Stimulated activated CD4-positive, alpha-beta T cell treated with anti-CD3 and anti-CD28 coated beads, TNF-alpha, amount 100 ng/mL, for 1 hour (primary cell): ENCODE results near the gene LRRC58.
"Not testable (repeated sequence)": the region's sequence is repeated elsewhere in the genome, so short reads cannot be mapped to it uniquely, and the experiment has no call there.

Source experiments
- DNase-seq, 3 donors: peaks; one replicate each; pipeline ENCODE4 v3.0.0-alpha.2; 2020; ENCODE audit warnings: low read depth in 3 of 3, low spot score in 1 of 3

Gene LRRC58

GRCh38 chr3:120348991-120349854 lies at the start of gene LRRC58:
LRRC58 (minus strand) TSS chr3:120349354; CDS start chr3:120349243, 111 bp downstream.
- DNase-seq = peak; percentile 62 to 78 (median 74)

DNA sequence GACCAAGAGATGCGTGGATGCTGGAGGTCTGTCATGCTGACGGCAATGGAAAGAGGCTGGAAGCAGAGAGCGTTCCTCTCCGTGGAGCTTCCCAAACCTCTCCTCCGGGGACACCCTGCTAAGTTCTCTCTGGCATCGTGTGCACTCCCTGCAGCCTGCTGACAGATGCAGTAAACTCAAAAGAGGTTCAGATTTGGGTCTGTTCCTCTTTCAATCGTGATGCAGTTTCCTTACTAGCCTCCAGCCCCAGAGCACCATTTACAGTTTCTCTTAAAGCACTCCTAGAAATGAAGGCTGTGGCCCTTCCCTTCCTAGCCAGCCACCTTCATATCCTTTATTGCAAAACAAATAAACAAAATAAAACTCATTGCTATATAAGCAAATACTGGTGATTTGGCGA lies 47.3 kb upstream of the LRRC58 start:
- DNase-seq = no peak

- no peak for DNase-seq
Observed at GRCh38 chr3:120394347-120394746, 45.2 kb upstream of the LRRC58 start.

GRCh38 chr3:120393761-120394160 lies 44.6 kb upstream of the LRRC58 start:
- DNase-seq = no peak

- DNase-seq = no peak
Observed at GRCh38 chr3:120393243-120393642, 44.1 kb upstream of the LRRC58 start.

- no peak for DNase-seq
Observed at GRCh38 chr3:120382941-120383447, 33.8 kb upstream of the LRRC58 start.

DNA sequence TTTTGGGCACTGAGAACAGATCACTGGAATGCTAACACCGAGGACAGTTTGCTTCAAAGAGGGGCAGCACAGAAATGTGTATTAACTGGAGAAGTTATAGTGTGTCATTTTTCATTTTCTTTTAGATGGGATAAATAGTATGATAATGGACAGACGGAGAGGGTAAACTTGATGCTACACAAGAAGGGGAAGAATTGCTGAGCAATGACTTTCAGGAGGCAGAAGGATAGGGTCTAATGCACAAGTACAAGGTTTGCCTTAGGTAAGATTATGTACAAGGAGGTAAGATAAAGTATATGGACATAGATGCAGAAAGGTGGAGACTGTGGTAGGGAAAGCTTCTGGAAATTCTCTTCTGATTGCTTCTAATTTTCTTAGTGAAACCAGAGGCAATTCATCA lies 32.3 kb upstream of the LRRC58 start:
- DNase-seq = no peak

GRCh38 chr3:120377948-120378347 lies 28.8 kb upstream of the LRRC58 start:
- not testable (repeated sequence) for DNase-seq

DNA sequence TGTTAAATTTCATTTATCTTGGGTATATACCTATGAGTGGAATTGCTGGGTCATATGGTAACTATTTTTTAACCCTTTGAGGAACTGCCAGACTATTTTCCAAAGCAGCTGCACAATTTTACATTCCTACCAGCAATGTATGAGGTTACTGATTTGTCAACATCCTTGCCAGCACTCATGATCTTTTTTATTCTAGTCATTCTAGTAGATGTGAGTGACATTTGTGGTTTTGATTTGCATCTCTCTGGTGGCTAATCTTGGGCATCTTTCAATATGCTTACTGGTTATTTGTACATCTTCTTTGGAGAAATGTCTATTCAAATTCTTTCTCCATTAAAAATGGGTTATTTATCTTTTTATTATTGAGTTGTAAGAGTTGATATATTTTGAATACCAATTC lies 21.3 kb upstream of the LRRC58 start:
- DNase-seq = no peak

DNA sequence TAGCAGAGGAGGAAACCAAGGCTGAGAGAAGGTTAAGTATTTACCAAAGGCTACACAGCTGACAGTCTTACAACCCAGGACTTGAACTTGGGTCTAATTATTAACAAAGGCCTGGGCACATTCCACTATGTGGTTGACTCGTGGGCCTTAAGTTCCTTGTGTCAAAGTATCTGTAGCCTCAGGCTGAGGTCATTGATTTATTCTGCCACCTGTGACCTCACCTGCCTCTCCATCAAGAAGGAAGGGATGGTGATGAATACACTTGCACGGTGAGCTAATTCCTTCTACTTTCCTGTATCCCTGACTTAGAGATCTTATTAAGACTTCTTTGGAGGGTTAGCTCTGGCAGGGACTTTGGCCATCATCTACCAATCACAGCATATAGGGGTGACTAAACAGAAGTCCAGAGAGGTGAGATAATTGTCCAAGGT lies 19.9 kb upstream of the LRRC58 start:
- no peak for DNase-seq

GRCh38 chr3:120368172-120368571 lies 19.0 kb upstream of the LRRC58 start:
- DNase-seq = no peak

GRCh38 chr3:120364821-120365220 lies 15.7 kb upstream of the LRRC58 start:
- DNase-seq = no peak

DNA sequence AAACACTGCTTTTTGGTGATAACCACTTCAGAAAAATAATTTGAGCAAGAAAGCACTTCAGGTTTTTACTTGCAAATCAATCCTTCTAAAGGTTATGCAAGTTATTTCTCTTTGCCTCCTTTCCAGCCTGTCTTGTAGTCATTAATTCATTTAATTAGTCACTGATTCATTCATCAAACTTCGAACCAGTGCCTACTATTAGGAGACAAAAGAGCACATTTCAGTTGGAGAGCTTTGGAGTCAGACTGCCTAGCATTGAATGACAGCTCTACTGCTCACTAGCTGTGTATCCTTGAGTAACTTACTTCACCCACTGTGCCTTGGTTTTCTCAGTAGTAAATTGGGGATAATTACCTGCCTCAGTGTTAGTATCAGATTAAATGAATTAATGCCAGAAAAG lies 14.9 kb upstream of the LRRC58 start:
- DNase-seq = no peak

DNA sequence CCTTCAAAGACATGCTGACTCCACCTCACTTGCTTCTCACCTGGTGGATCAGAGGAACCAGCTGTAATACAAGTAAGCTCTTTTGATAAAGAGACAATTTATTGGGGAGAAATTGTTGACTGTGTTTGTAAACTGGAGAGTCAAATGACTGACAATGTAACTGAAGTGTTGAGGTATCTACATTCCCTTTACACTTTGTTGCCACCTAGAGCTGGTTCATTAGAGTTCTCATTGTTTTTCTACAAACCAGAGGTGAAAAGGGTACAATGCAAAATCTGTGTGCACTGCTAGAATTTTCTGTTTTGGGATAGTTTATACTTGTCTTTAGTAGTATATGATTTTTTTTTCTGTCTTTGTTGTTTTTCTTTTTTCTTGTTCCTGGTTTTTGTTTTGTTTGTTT lies 8.7 kb upstream of the LRRC58 start:
- no peak for DNase-seq

DNA sequence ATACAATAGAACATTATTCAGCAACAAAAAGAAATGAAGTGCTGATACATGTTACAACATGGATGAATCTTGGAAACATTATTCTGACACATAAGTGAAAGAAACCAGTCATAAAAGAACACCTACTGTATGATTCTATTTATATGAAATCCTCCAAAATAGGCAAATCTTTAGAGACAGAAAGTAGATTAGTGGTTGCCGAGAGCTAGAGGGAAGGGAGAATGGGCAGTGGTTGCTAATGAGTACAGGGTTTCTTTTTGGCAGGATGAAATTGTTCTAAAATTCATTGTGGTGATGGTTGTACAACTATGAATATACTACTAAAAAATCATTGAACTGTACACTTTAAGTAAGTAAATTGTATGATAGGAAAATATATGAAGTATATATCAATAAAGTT lies 6.3 kb upstream of the LRRC58 start:
- no peak for DNase-seq

GRCh38 chr3:120353463-120353862 lies 4.3 kb upstream of the LRRC58 start:
- no peak for DNase-seq

GRCh38 chr3:120352017-120352416 lies 2.9 kb upstream of the LRRC58 start:
- DNase-seq = no peak

- DNase-seq = no peak
Observed at GRCh38 chr3:120350401-120350941, 1.3 kb upstream of the LRRC58 start.

- no peak for DNase-seq
Observed at GRCh38 chr3:120349855-120350125, 636 bp upstream of the LRRC58 start.

GRCh38 chr3:120348065-120348990 lies 826 bp downstream of the LRRC58 start:
- DNase-seq = peak in 1 of 3 donors; percentile 27

DNA sequence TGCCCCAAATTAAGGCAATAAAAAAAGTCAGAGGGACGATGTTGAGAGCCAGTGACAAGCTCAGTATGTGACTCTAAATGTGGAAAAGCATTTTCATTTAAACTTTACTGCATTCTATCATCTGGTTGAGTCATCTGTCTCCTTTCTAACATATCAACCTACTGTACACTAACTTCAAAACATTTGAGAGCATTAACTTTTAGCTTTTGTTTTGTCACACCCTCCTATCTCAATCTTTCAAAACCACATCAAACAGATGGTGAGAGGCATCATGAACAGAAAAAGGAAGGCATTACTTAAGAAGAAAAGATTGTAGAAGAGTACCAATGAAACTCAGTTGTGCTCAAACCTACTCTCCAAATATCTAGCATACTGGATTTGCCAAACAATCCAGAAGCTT lies 4.8 kb downstream of the LRRC58 start:
- DNase-seq = no peak
